SIG-M5 treated with dmso at 0.1 percent for 504 hours (cell line): Measurements from ENCODE around the gene ARHGAP42.

Experiments
- DNase-seq: peaks from one replicate; lab custom pipeline; 2025; ENCODE audit not compliant: unreplicated experiment; lab: John Stamatoyannopoulos, UW

The ARHGAP42 gene

GRCh38 chr11:100753571-100753970, 66.5 kb downstream of the ARHGAP42 start:
- no peak for DNase-seq

GRCh38 chr11:100756559-100756958, 69.5 kb downstream of the ARHGAP42 start:
- DNase-seq: no peak

- no peak for DNase-seq
These were observed 70.6 kb downstream of the ARHGAP42 start for GRCh38 chr11:100757646-100758045.

- no peak for DNase-seq
These were observed 72.0 kb downstream of the ARHGAP42 start for GRCh38 chr11:100759106-100759505.

- DNase-seq: no peak
These were observed 72.8 kb downstream of the ARHGAP42 start for GRCh38 chr11:100759856-100760255.

GRCh38 chr11:100760744-100761143, 73.7 kb downstream of the ARHGAP42 start:
- DNase-seq: no peak

DNA sequence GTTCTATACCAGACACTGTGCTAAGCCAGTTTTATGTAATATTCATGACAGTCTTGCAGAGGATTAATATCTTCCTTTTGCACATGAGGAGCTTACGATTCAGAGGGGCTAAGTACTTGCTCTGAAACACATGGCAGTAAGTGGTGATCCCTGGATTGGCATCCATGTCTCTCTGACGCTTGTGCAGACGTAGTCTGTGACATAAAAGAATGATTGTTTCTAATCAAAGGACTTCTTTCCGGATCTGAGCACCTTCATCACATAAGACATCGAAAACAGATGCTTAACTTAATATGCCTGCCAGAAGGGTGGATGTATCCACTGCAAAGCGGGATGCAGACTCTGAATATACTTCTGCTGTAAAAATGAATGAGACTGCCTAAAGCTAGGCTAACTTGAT, 74.8 kb downstream of the ARHGAP42 start:
- DNase-seq: no peak

DNA sequence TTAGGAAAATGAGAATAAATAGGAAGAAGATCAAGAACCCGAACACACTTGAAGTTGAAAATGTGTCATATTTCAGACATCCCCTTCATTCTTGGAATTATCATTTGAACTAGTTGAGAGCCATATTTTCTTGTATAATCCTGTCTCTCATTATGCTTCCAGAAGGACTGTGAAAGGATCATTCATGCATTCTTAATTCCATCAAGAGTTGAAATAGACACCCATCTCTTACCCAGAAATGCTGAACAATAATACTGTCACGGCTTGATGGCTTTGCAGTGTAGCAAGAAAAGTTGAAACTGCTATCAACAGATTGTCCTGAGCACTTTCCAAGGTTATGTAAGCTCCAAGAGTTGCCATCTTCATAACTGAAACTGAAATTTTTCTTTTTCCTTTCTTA, 79.7 kb downstream of the ARHGAP42 start:
- DNase-seq: no peak

- DNase-seq: no peak
These were observed 82.1 kb downstream of the ARHGAP42 start for GRCh38 chr11:100769165-100769564.

- no peak for DNase-seq
These were observed 82.5 kb downstream of the ARHGAP42 start for GRCh38 chr11:100769617-100770016.

GRCh38 chr11:100774132-100774531, 87.0 kb downstream of the ARHGAP42 start:
- no peak for DNase-seq

GRCh38 chr11:100774859-100775258, 87.8 kb downstream of the ARHGAP42 start:
- no peak for DNase-seq

DNA sequence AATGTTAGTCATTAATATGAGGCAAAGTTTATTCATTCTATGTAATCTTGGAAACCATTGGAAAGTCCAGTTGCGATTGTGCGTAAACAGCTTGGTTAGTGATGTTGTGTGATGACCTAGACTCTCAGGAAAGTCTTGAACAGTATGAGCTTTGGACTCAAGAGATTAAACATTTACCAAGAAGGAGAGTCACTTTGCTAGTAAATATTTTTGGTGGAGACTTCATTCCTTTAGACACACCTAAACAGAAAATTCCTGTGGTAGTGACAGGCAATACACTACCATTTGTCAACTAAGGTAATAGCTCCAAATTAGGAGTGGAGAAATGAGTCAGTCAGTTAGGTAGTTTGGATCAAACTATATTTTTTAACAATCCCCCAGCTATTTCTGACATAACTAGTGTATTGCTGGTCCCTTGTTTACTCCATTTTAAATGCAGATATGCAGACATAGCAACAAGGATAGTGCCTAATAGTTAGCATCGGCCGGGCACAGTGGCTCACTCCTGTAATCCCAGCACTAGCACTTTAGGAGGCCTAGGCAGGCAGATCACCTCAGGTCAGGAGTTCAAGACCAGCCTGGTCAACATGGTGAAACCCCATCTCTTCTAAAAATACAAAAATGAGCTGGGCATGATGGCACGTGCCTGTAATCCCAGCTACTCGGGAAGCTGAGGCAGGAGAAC, 89.3 kb downstream of the ARHGAP42 start:
- no peak for DNase-seq

DNA sequence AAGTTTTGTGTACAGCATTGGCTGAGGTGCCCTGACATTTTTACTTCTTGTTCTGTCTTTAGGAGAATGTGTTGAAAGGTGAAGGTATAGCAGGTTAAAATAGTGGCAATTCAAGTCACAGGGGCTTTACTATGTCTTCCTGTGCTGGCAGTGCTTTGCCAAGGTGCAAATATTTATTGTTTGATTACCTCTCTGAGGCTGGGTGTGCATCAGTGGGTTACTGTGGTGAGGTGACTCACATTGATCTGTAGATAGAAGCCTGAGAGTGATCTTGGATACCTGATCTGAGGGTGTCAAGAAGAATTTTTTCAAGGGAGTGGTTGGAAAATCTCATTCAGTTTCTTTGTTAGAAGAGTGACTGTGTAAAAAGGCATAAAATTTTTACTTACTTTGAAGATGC, 90.0 kb downstream of the ARHGAP42 start:
- no peak for DNase-seq

- DNase-seq: no peak
These were observed 90.6 kb downstream of the ARHGAP42 start for GRCh38 chr11:100777736-100778135.

- DNase-seq: no peak
These were observed 91.2 kb downstream of the ARHGAP42 start for GRCh38 chr11:100778166-100778785.

GRCh38 chr11:100780470-100780869, 93.4 kb downstream of the ARHGAP42 start:
- DNase-seq: no peak

DNA sequence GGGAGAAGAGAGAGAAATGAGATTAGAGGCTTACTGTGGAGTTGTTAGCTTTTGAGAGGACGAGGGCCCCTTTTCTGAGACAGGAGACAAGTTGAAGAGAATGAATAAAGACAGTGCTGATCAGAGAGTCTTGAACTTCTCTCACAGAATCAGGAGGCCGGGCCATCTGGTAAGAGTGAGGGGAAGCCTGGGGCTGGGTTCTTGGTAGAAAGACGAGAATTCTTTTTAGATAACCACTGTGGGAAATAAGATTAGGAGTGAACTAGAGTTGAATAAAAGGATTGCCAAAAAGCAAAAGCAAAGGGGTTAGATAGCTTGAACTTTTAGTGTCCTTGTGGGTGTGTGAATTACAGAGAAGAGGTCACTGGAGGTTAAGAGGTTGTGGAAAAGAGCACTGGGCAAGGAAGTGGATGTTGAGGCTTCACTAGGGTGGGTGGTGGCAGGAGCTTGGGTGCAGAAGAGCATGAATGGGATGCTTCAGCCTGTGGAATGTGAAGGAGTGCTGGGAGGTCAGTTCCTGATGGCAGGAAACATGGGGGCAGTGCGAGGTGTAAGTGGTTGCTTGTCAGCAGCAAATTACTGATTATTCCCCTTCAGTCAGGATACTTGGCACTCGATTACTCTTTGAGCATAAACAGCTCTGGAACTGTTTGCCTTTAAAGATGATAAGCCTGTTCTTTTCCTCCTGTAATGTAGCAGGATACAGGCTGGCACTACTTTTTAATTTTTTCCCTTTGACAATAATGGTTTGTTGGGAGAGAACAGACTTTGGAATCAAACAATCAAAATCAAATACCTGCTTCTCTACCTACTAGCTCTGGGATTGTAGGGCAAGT, 98.3 kb downstream of the ARHGAP42 start:
- DNase-seq: no peak

DNA sequence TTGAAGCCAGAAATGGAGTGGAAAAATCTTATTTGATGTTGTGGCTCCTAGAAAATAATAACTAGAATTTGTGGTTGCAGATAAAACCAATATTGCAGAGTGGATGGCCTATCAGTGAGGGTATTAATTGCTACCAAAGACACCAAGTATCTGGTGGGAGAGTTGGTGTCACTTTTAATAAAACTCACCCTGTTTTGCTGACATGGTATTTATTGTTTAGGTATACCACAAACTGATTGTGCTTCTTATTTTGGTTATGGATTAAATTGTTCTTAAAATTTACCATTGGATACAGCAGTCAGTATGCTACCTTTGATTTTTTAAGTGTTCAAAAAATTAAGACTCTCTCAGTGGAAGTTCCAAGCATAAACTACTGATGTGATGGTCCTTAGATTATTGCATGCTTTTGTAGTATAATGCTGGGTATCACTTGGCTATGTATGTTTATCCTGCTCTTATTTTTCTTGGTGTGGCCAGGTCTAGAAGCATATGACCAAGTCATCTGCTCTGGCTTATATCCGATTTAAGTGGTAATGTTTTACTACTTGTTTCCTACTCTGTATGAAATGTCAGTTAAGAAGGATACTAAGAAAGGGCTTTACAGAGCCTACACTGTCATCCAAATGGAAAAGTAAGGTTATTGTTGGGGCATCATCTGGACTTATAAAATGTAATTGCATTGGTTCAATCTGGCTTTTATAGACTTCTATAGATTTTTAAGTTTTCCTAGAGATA, 101.6 kb downstream of the ARHGAP42 start:
- no peak for DNase-seq

GRCh38 chr11:100789500-100789899, 102.4 kb downstream of the ARHGAP42 start:
- no peak for DNase-seq

GRCh38 chr11:100790073-100790472, 103.0 kb downstream of the ARHGAP42 start:
- no peak for DNase-seq
